ENCODE data around the gene KPNA2. TPM values are rescaled to one million over a fixed set of nuclear protein-coding genes. Genes with fewer than 3 reads are reported as not detected.

Gene KPNA2
- total and polyA plus RNA-seq, 2 of the 8 experiments (the other 6 are each of a cell fraction or from before 2014, with no cell fraction given), result 413 to 612 TPM

DNA sequence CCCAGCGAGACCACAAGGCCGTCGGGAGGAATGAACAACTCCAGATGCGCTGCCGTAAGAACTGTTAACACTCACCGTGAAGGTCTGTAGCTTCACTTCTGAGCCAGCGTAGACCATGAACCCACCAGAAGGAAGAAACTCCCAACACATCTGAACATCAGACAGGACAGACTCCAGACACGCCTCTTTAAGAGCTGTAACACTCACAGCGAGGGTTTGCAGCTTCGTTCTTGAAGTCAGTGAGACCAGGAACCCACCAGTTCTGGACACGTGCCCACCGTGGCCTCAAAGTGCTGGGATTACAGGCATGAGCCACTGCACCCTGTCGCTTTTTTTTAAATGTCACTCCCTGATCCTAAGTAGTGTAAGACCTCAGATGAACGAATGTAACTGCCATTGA, 17.3 kb downstream of the KPNA2 start:
- no peak overlapping the region for H4K5ac ChIP-seq (ENCODE audit: insufficient read length, low read depth, low read length)
- H2AFZ ChIP-seq (ENCODE audit: low read length), result no peak overlapping the region
- 92% methylated on average over 14 of the region's 14 CpGs; no CpG with 5 or more reads in 1 of the 2 experiments for WGBS, 2 experiments (ENCODE audit: extremely low coverage in 1 of 2, insufficient coverage in 1 of 2, insufficient read length in 1 of 2, insufficient replicate concordance in 2 of 2, low coverage in 1 of 2, low lambda C conversion rate in 2 of 2, missing lambda C conversion rate in 1 of 2)
- ChIA-PET CTCF (ENCODE audit: partially characterized antibody) (interaction anchor here (0.9 to 1.5 kb wide), 4 partner anchors 31 to 123 kb away, joined by 3 to 4 read pairs (median 4); no protein-coding TSS in a partner anchor), POLR2A (ENCODE audit: partially characterized antibody) (interaction anchor here (1.9 to 7.9 kb wide), 2 partner anchors 13 to 25 kb away, joined by 4 to 109 read pairs; partner anchors contain the start of gene KPNA2)
- H4K20me1 ChIP-seq (replicated peaks in 1 of 2; ENCODE audit: control insufficient read depth in 1 of 2, insufficient read depth in 2 of 2, low read length in 2 of 2), result no peaks in the 10 kb centered on the region
- H3K4me1 ChIP-seq (replicated peaks in 1 of 4; ENCODE audit: control insufficient read depth in 3 of 4, insufficient read depth in 4 of 4, low read length in 3 of 4), result no peaks in the 10 kb centered on the region
- no peak overlapping the region for H3K27ac ChIP-seq (ENCODE audit: low read depth, low read length)
- peak overlapping the region; percentile 61; the same call in 1 of the 2 replicates for H2BK20ac ChIP-seq (ENCODE audit: low read length)
- H2BK5ac ChIP-seq (ENCODE audit: low read depth, low read length), result no peak overlapping the region
- no peak overlapping the region for H3K14ac ChIP-seq (ENCODE audit: insufficient read length)
- no peak overlapping the region for H2AK5ac ChIP-seq (ENCODE audit: low read depth, low read length)
- no peak overlapping the region for H4K8ac ChIP-seq (ENCODE audit: extremely low read depth, insufficient read depth, low read length)
- no peaks in the 10 kb centered on the region; a peak in 1 of 4 replicates for H3K9me3 ChIP-seq (ENCODE audit: insufficient read depth in 2 of 2, low read depth in 1 of 2, low read length in 1 of 2)
- no peak overlapping the region for H3K4ac ChIP-seq (replicated peaks; ENCODE audit: insufficient read length, low read depth, low read length)
- no peak overlapping the region for H3K4me2 ChIP-seq (ENCODE audit: insufficient read depth in 1 of 2, low read depth in 2 of 2, low read length in 2 of 2)
- H3K23me2 ChIP-seq (ENCODE audit: low read depth, low read length), result 0 out of 2 replicates have a peak, but pooled peaks cover 1% of the 10 kb centered on the region
- 0 out of 2 replicates have a peak overlapping the region, but pooled peaks have one; percentile 23 for H2BK15ac ChIP-seq (ENCODE audit: low read length)
- no peak for FAIRE-seq
- no peak overlapping the region for H3K9ac ChIP-seq (replicated peaks in 1 of 4; ENCODE audit: extremely low read depth in 1 of 4, low read depth in 3 of 4, low read length in 3 of 4)
- H2BK12ac ChIP-seq (ENCODE audit: low read depth, low read length), result peak overlapping the region; percentile 82
- no peak overlapping the region for H3K56ac ChIP-seq (replicated peaks; ENCODE audit: insufficient read length, low read depth, low read length)
- H3K79me1 ChIP-seq (ENCODE audit: low read depth, low read length), result no peaks in the 10 kb centered on the region
- no peak overlapping the region for H3K23ac ChIP-seq (ENCODE audit: insufficient read length)
- H2BK120ac ChIP-seq (replicated peaks; ENCODE audit: low read depth, low read length), result no peak overlapping the region
- H3K4me3 ChIP-seq (ENCODE audit: extremely low read depth in 1 of 4, insufficient read depth in 2 of 4, low read depth in 3 of 4, low read length in 4 of 4), result no peak overlapping the region
- H3K79me2 ChIP-seq (ENCODE audit: control insufficient read depth in 1 of 2, insufficient read depth in 2 of 2, low read length in 2 of 2), result no peaks in the 10 kb centered on the region
- no peaks in the 10 kb centered on the region; a peak in 1 of 8 replicates for H3K36me3 ChIP-seq (ENCODE audit: control insufficient read depth in 2 of 4, insufficient read depth in 4 of 4, low read length in 3 of 4)
- no peak overlapping the region for H3K18ac ChIP-seq (ENCODE audit: extremely low read depth, low read length)
- no peaks in the 10 kb centered on the region for H3K27me3 ChIP-seq (replicated peaks in 1 of 4; ENCODE audit: control insufficient read depth in 3 of 4, extremely low read depth in 1 of 4, insufficient read depth in 3 of 4, low read length in 3 of 4)
- H4K91ac ChIP-seq (replicated peaks; ENCODE audit: insufficient read length, low read length), result no peak overlapping the region
- no peak for DNase-seq (ENCODE audit: low read depth in 1 of 2, low spot score in 2 of 2)
- TF ChIP-seq, protein P1, sequence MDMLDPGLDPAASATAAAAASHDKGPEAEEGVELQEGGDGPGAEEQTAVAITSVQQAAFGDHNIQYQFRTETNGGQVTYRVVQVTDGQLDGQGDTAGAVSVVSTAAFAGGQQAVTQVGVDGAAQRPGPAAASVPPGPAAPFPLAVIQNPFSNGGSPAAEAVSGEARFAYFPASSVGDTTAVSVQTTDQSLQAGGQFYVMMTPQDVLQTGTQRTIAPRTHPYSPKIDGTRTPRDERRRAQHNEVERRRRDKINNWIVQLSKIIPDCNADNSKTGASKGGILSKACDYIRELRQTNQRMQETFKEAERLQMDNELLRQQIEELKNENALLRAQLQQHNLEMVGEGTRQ (IDR thresholded peaks at IDR 0.05; ENCODE audit: low read length), result no peak
- TF ChIP-seq CBX8 (IDR thresholded peaks at IDR 0.05; ENCODE audit: borderline replicate concordance, low read depth, low read length), result no peak
- no peak for TF ChIP-seq JUND (IDR thresholded peaks at IDR 0.05; ENCODE audit: low read length)
- TF ChIP-seq, protein P2, sequence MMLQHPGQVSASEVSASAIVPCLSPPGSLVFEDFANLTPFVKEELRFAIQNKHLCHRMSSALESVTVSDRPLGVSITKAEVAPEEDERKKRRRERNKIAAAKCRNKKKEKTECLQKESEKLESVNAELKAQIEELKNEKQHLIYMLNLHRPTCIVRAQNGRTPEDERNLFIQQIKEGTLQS (IDR thresholded peaks at IDR 0.05; ENCODE audit: insufficient read depth, low read depth, low read length), result no peak
- TF ChIP-seq CREB1 (IDR thresholded peaks at IDR 0.05), result no peak
- TF ChIP-seq PHF8 (conservative IDR thresholded peaks at IDR 0.05; ENCODE audit: low read depth, low read length), result no peak
- no peak for TF ChIP-seq RXRA (IDR thresholded peaks at IDR 0.05; ENCODE audit: insufficient read depth, low read depth, low read length)
- TF ChIP-seq CHD2 (IDR thresholded peaks at IDR 0.05; ENCODE audit: low read length), result no peak
- TF ChIP-seq POU5F1 (IDR thresholded peaks at IDR 0.05; ENCODE audit: low read depth, low read length), result no peak
- no peak for TF ChIP-seq HDAC6 (IDR thresholded peaks at IDR 0.05; ENCODE audit: low read depth, low read length)
- no peak for TF ChIP-seq MAX (IDR thresholded peaks at IDR 0.05)
- TF ChIP-seq JUN (IDR thresholded peaks at IDR 0.05; ENCODE audit: low read depth, low read length), result no peak

All from H1 (cell line).